ENCODE data around the gene GPR155.

GPR155 gene

GRCh38 chr2:174486563-174487107 is at the start of gene GPR155:
Gene GPR155, minus strand, starts transcription at chr2:174487029. Its CDS starts 5,073 bp downstream, at chr2:174481956.
- peak within 1 kb of the TSS; percentile 99 for H3K4me3 Mint-ChIP-seq
- peak within 1 kb of the TSS; percentile 87 for H3K27ac Mint-ChIP-seq
- no peaks in the 10 kb centered on the region for H3K9me3 Mint-ChIP-seq
- peaks cover 4% of the 10 kb centered on the region for H3K27me3 Mint-ChIP-seq (ENCODE audit: low read depth)
- peaks cover 54% of the 10 kb centered on the region for H3K4me1 Mint-ChIP-seq (ENCODE audit: low read depth)
- peaks cover 15% of the 10 kb centered on the region for H3K36me3 Mint-ChIP-seq (ENCODE audit: low read depth)
- peak; percentile 44 for DNase-seq (ENCODE audit: low spot score)

- H3K27ac Mint-ChIP-seq: no peak overlapping the region
- H3K9me3 Mint-ChIP-seq: no peaks in the 10 kb centered on the region
- no peak overlapping the region for H3K4me3 Mint-ChIP-seq
- peaks cover 9% of the 10 kb centered on the region for H3K27me3 Mint-ChIP-seq (ENCODE audit: low read depth)
- no peak for DNase-seq (ENCODE audit: low spot score)
- H3K36me3 Mint-ChIP-seq (ENCODE audit: low read depth): no peaks in the 10 kb centered on the region
- H3K4me1 Mint-ChIP-seq (ENCODE audit: low read depth): no peaks in the 10 kb centered on the region
Observed at GRCh38 chr2:174535757-174536703, 49.2 kb upstream of the GPR155 start.

GRCh38 chr2:174535083-174535482 is 48.3 kb upstream of the GPR155 start:
- Mint-ChIP-seq H3K36me3 (ENCODE audit: low read depth) (no peaks in the 10 kb centered on the region), H3K4me1 (ENCODE audit: low read depth) (no peaks in the 10 kb centered on the region), H3K9me3 (no peaks in the 10 kb centered on the region), H3K4me3 (no peak overlapping the region), H3K27me3 (ENCODE audit: low read depth) (peaks cover 12% of the 10 kb centered on the region), H3K27ac (no peak overlapping the region)
- no peak for DNase-seq (ENCODE audit: low spot score)

GRCh38 chr2:174529916-174530315 is 43.1 kb upstream of the GPR155 start:
- H3K27me3 Mint-ChIP-seq (ENCODE audit: low read depth): peaks cover 20% of the 10 kb centered on the region
- H3K36me3 Mint-ChIP-seq (ENCODE audit: low read depth): no peaks in the 10 kb centered on the region
- no peak overlapping the region for H3K4me3 Mint-ChIP-seq
- no peaks in the 10 kb centered on the region for H3K4me1 Mint-ChIP-seq (ENCODE audit: low read depth)
- DNase-seq (ENCODE audit: low spot score): no peak
- H3K27ac Mint-ChIP-seq: no peak overlapping the region
- H3K9me3 Mint-ChIP-seq: peaks cover 10% of the 10 kb centered on the region

GRCh38 chr2:174527959-174528358 is 41.1 kb upstream of the GPR155 start:
- no peak for DNase-seq (ENCODE audit: low spot score)
- H3K9me3 Mint-ChIP-seq: peaks cover 10% of the 10 kb centered on the region
- H3K4me1 Mint-ChIP-seq (ENCODE audit: low read depth): peaks cover 7% of the 10 kb centered on the region
- H3K4me3 Mint-ChIP-seq: no peak overlapping the region
- no peak overlapping the region for H3K27ac Mint-ChIP-seq
- no peaks in the 10 kb centered on the region for H3K36me3 Mint-ChIP-seq (ENCODE audit: low read depth)
- H3K27me3 Mint-ChIP-seq (ENCODE audit: low read depth): peaks cover 25% of the 10 kb centered on the region

GRCh38 chr2:174527101-174527721 is 40.4 kb upstream of the GPR155 start:
- Mint-ChIP-seq H3K27ac (no peak overlapping the region), H3K4me1 (ENCODE audit: low read depth) (peaks cover 7% of the 10 kb centered on the region)

GRCh38 chr2:174524527-174524926 is 37.7 kb upstream of the GPR155 start:
- no peak for DNase-seq (ENCODE audit: low spot score)
- Mint-ChIP-seq H3K4me3 (no peak overlapping the region), H3K27me3 (ENCODE audit: low read depth) (peaks cover 40% of the 10 kb centered on the region), H3K36me3 (ENCODE audit: low read depth) (no peaks in the 10 kb centered on the region), H3K4me1 (ENCODE audit: low read depth) (peaks cover 9% of the 10 kb centered on the region), H3K9me3 (peaks cover 10% of the 10 kb centered on the region), H3K27ac (no peak overlapping the region)

More at GRCh38 chr2:174527101-174527721, 40.4 kb upstream of the GPR155 start:
- peaks cover 10% of the 10 kb centered on the region for H3K9me3 Mint-ChIP-seq
- no peaks in the 10 kb centered on the region for H3K36me3 Mint-ChIP-seq (ENCODE audit: low read depth)
- H3K27me3 Mint-ChIP-seq (ENCODE audit: low read depth): peaks cover 28% of the 10 kb centered on the region
- H3K4me3 Mint-ChIP-seq: no peak overlapping the region
- no peak for DNase-seq (ENCODE audit: low spot score)

- no peak overlapping the region for H3K4me3 Mint-ChIP-seq
- H3K27me3 Mint-ChIP-seq (ENCODE audit: low read depth): peaks cover 40% of the 10 kb centered on the region
- H3K27ac Mint-ChIP-seq: no peak overlapping the region
- H3K36me3 Mint-ChIP-seq (ENCODE audit: low read depth): no peaks in the 10 kb centered on the region
- no peak for DNase-seq (ENCODE audit: low spot score)
- peaks cover 6% of the 10 kb centered on the region for H3K9me3 Mint-ChIP-seq
- peaks cover 10% of the 10 kb centered on the region for H3K4me1 Mint-ChIP-seq (ENCODE audit: low read depth)
Observed at GRCh38 chr2:174522553-174522952, 35.7 kb upstream of the GPR155 start.

- Mint-ChIP-seq H3K27me3 (ENCODE audit: low read depth) (peaks cover 28% of the 10 kb centered on the region), H3K27ac (no peak overlapping the region), H3K36me3 (ENCODE audit: low read depth) (no peaks in the 10 kb centered on the region), H3K4me1 (ENCODE audit: low read depth) (peaks cover 8% of the 10 kb centered on the region), H3K9me3 (peaks cover 5% of the 10 kb centered on the region), H3K4me3 (no peak overlapping the region)
- DNase-seq (ENCODE audit: low spot score): no peak
Observed at GRCh38 chr2:174518395-174518794, 31.6 kb upstream of the GPR155 start.

- H3K27ac Mint-ChIP-seq: no peak overlapping the region
- DNase-seq (ENCODE audit: low spot score): no peak
- peaks cover 13% of the 10 kb centered on the region for H3K4me1 Mint-ChIP-seq (ENCODE audit: low read depth)
- H3K27me3 Mint-ChIP-seq (ENCODE audit: low read depth): peaks cover 22% of the 10 kb centered on the region
- H3K9me3 Mint-ChIP-seq: peaks cover 20% of the 10 kb centered on the region
- H3K36me3 Mint-ChIP-seq (ENCODE audit: low read depth): no peaks in the 10 kb centered on the region
- no peak overlapping the region for H3K4me3 Mint-ChIP-seq
Observed at GRCh38 chr2:174516501-174517378, 29.9 kb upstream of the GPR155 start.

- peaks cover 9% of the 10 kb centered on the region for H3K36me3 Mint-ChIP-seq (ENCODE audit: low read depth)
- peaks cover 3% of the 10 kb centered on the region for H3K27me3 Mint-ChIP-seq (ENCODE audit: low read depth)
- no peak overlapping the region for H3K4me3 Mint-ChIP-seq
- peaks cover 50% of the 10 kb centered on the region for H3K9me3 Mint-ChIP-seq
- no peak overlapping the region for H3K27ac Mint-ChIP-seq
- no peak for DNase-seq (ENCODE audit: low spot score)
- H3K4me1 Mint-ChIP-seq (ENCODE audit: low read depth): peaks cover 8% of the 10 kb centered on the region
Observed at GRCh38 chr2:174512345-174512744, 25.5 kb upstream of the GPR155 start.

- peaks cover 55% of the 10 kb centered on the region for H3K9me3 Mint-ChIP-seq
- peaks cover 6% of the 10 kb centered on the region for H3K4me1 Mint-ChIP-seq (ENCODE audit: low read depth)
- H3K4me3 Mint-ChIP-seq: no peak overlapping the region
Observed at GRCh38 chr2:174511580-174512260, 24.9 kb upstream of the GPR155 start.

GRCh38 chr2:174510583-174511189 is 23.9 kb upstream of the GPR155 start:
- Mint-ChIP-seq H3K4me1 (ENCODE audit: low read depth) (peaks cover 4% of the 10 kb centered on the region), H3K27ac (no peak overlapping the region), H3K36me3 (ENCODE audit: low read depth) (peaks cover 9% of the 10 kb centered on the region), H3K9me3 (peaks cover 55% of the 10 kb centered on the region), H3K27me3 (ENCODE audit: low read depth) (peaks cover 3% of the 10 kb centered on the region), H3K4me3 (no peak overlapping the region)
- DNase-seq (ENCODE audit: low spot score): no peak

More at GRCh38 chr2:174511580-174512260, 24.9 kb upstream of the GPR155 start:
- Mint-ChIP-seq H3K36me3 (ENCODE audit: low read depth) (peaks cover 9% of the 10 kb centered on the region), H3K27me3 (ENCODE audit: low read depth) (peaks cover 3% of the 10 kb centered on the region), H3K27ac (no peak overlapping the region)
- DNase-seq (ENCODE audit: low spot score): no peak
